WERI-Rb-1 (cell line): ENCODE measurements around the gene RYK.
"Not testable (repeated sequence)": the region's sequence is repeated elsewhere in the genome, so short reads cannot be mapped to it uniquely, and the experiment has no call there.

Source experiments
- DNase-seq: peaks from one replicate; pipeline ENCODE4 v3.0.0-alpha.2; 2020
- H3K27ac ChIP-seq: fragments of 250-450 bp; sonication (Bioruptor Pico); 2 replicates; pipeline ENCODE4 v1.5.1; 2020; ENCODE audit warnings: mild to moderate bottlenecking, moderate library complexity
- H3K27me3 ChIP-seq: fragments of 250-450 bp; sonication (Bioruptor Pico); 2 replicates; pipeline ENCODE4 v1.5.1; 2021; ENCODE audit warnings: mild to moderate bottlenecking, low read depth, moderate library complexity; ENCODE audit not compliant: insufficient read depth, severe bottlenecking
- H3K36me3 ChIP-seq: fragments of 250-450 bp; sonication (Bioruptor Pico); 2 replicates; pipeline ENCODE4 v1.5.1; 2020; ENCODE audit warnings: mild to moderate bottlenecking, moderate library complexity
- H3K4me3 ChIP-seq: 2 replicates; pipeline ENCODE4 v1.5.1; 2011; ENCODE audit warnings: low read depth, mild to moderate bottlenecking, control low read depth, low read length
- H3K9me3 ChIP-seq: fragments of 250-450 bp; sonication (Bioruptor Pico); 2 replicates; pipeline ENCODE4 v1.5.1; 2021; ENCODE audit warnings: mild to moderate bottlenecking, moderate library complexity; ENCODE audit not compliant: severe bottlenecking
- TF ChIP-seq, protein P1 (sequence below): IDR thresholded peaks from 2 replicates; pipeline ENCODE4 v1.5.1; 2011; ENCODE audit warnings: low read depth, mild to moderate bottlenecking, control low read depth, inconsistent platforms, low read length

RYK gene

DNA sequence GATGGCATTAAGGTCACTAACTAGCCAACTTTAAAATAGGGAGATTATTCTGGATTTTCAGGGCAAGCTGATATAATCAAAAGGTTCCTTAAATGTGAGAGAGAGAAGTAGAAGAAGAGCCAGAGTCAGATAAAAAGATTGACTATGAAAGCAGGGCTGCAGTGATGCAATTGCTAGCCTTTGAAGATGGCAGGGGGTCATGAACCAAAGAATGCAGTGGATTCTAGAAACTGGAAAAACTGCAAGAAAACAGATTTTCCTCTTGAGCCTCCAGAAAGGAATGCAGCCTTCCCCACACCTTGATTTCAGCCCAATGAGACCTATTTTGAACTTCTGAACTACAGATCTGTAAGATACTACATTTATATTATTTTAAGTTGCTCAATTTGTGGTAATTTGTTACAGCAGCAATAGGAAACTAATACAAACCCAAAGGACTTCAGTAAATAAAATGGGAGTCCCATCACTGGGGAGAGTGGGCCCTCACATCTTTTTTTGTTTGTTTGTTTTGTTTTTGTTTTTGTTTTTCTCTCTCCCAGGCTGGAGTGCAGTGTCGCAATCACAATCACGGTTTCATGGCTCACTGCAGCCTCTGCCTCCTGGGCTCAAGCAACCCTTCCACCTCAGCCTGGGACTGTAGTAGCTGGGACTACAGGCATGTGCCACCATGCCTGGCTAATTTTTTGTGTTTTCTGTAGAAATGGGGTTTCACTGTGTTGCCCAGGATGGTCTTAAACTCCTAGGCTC lies 31.4 kb upstream of the RYK start:
- H3K4me3 ChIP-seq, result no peak overlapping the region
- no peaks in the 10 kb centered on the region for H3K36me3 ChIP-seq
- H3K27me3 ChIP-seq, result no peaks in the 10 kb centered on the region
- TF ChIP-seq, protein P1, sequence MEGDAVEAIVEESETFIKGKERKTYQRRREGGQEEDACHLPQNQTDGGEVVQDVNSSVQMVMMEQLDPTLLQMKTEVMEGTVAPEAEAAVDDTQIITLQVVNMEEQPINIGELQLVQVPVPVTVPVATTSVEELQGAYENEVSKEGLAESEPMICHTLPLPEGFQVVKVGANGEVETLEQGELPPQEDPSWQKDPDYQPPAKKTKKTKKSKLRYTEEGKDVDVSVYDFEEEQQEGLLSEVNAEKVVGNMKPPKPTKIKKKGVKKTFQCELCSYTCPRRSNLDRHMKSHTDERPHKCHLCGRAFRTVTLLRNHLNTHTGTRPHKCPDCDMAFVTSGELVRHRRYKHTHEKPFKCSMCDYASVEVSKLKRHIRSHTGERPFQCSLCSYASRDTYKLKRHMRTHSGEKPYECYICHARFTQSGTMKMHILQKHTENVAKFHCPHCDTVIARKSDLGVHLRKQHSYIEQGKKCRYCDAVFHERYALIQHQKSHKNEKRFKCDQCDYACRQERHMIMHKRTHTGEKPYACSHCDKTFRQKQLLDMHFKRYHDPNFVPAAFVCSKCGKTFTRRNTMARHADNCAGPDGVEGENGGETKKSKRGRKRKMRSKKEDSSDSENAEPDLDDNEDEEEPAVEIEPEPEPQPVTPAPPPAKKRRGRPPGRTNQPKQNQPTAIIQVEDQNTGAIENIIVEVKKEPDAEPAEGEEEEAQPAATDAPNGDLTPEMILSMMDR, result no peak
- no peak for DNase-seq
- no peak overlapping the region for H3K27ac ChIP-seq
- no peaks in the 10 kb centered on the region for H3K9me3 ChIP-seq

DNA sequence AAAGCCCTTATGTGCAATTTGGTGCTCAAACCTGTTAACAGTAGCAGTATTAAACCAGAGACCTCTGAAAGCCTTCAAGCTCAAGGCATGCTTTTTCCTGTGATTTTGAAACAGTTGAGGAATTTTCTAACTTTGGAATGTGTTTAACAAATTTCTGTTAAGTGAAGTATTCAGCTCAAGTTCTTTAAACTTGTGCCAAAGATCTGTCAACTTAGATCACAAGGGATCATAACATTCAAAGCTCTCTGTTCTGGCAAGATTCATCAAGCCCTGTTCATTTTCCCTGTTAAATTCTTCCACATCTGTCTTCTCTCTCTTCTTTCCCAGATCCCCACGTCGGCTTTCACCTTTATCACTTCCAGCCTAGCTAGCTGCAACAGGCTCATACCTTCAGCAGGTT lies 28.8 kb upstream of the RYK start:
- H3K9me3 ChIP-seq, result no peaks in the 10 kb centered on the region
- H3K27ac ChIP-seq, result no peak overlapping the region
- H3K4me3 ChIP-seq, result no peak overlapping the region
- no peaks in the 10 kb centered on the region for H3K27me3 ChIP-seq
- no peak for DNase-seq
- TF ChIP-seq, protein P1, result no peak
- no peaks in the 10 kb centered on the region for H3K36me3 ChIP-seq

DNA sequence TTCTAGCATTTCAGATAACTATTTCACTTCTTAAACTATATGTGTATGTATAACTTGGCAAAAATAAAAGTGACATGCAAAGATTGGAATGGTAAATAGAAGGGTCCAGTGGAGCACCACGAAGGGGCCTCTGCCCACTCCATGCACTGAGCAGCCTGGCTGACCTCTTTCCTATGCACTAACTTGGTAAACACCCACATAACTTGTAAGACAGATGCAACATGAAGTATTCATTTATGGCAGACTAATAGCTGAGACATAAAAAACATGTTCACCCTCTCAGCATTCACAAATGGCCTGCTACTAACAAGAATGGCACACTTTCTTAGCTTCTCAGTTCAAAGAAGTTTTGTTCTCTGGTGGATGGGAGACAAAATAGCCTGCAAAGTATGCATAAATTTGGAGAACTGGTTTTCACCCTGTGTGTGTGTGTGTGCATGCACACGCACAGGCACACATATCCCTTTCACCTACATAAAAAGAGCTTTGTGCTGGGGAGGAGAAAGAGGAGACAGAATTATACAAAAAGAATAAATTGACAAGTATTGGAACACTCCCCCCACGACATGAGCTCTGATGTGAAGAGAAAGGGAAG lies 26.5 kb upstream of the RYK start:
- Histone ChIP-seq H3K9me3 (no peaks in the 10 kb centered on the region), H3K27me3 (no peaks in the 10 kb centered on the region), H3K4me3 (no peak overlapping the region), H3K27ac (no peak overlapping the region), H3K36me3 (no peaks in the 10 kb centered on the region)
- TF ChIP-seq, protein P1, result no peak
- DNase-seq, result no peak

DNA sequence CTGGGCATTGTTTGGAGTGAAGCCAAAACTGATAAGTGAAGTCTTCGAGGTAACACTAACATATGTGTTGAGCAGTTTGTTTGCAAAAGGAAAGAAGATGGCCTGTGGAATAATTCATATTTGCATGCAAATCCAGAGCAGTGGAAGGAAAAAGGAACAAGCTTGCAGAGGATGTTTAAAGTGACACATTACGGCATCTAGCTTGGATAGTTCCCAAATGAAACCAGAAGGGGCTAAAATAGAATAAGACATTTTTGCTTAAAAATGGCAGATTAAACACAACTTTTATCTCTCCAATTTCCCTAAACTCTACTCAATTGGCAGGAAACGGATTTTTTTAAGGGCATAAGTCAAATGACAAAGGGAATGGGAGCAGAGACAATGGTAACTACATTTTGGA lies 25.4 kb upstream of the RYK start:
- Histone ChIP-seq H3K9me3 (no peaks in the 10 kb centered on the region), H3K36me3 (no peaks in the 10 kb centered on the region), H3K4me3 (no peak overlapping the region), H3K27me3 (no peaks in the 10 kb centered on the region), H3K27ac (no peak overlapping the region)
- DNase-seq, result no peak
- TF ChIP-seq, protein P1, result no peak

DNA sequence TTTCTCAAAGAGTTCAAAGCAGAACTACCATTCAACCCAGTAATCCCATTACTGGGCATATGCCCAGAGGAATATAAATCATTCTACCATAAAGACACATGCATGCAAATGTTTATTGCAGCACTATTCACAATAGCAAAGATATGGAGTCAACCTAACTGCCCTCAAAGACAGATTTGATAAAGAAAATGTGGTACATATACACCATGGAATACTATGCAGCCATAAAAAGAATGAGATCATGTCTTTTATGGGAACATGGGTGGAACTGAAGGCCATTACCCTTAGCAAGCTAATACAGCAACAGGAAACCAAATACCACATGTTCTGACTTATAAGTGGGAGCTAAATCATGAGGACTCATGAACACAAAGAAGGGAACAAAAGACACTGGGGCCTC lies 24.5 kb upstream of the RYK start:
- DNase-seq, H3K9me3 ChIP-seq, H3K27ac ChIP-seq, H3K27me3 ChIP-seq, H3K36me3 ChIP-seq, H3K4me3 ChIP-seq: not testable (repeated sequence)

DNA sequence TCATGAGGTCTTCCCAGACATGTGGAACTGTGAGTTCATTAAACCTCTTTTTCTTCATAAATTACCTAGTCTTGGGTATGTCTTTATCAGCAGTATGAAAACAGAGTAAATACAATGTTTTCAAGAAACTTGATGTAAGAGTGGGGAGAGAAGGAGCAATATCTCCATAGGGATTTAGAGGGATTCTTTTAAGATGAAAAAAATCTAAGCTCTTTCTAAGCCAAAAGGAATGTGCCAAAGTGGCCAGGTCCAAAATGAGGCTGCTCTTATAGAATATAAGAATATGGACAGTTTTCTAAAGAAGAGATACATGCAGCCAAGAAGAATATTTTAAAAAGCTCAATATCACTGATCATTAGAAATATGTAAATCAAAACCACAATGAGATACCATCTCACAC lies 23.9 kb upstream of the RYK start:
- DNase-seq, result no peak
- Histone ChIP-seq H3K27me3 (no peaks in the 10 kb centered on the region), H3K36me3 (no peaks in the 10 kb centered on the region), H3K9me3 (no peaks in the 10 kb centered on the region), H3K4me3 (no peak overlapping the region), H3K27ac (no peak overlapping the region)
- TF ChIP-seq, protein P1, result no peak
